Fibroblast of lung (primary cell): ENCODE results near the gene SYNM.

Source experiments
- EZH2 ChIP-seq: IDR thresholded peaks from 2 replicates; pipeline ENCODE4 v1.5.1; 2012; ENCODE audit warnings: low read length, control low read depth, mild to moderate bottlenecking; ENCODE audit errors: missing control alignments
- TF ChIP-seq, protein P1 (sequence below), 2 donors: IDR thresholded peaks in 1 of 2; conservative IDR thresholded peaks in 1 of 2; 1 replicate in 1 of 2; 2 replicates in 1 of 2; pipeline ENCODE4 v1.5.1; 2011 to 2012; ENCODE audit warnings: low read length in 2 of 2, control low read depth in 1 of 2, inconsistent platforms in 1 of 2, low read depth in 1 of 2, mild to moderate bottlenecking in 1 of 2

DNA sequence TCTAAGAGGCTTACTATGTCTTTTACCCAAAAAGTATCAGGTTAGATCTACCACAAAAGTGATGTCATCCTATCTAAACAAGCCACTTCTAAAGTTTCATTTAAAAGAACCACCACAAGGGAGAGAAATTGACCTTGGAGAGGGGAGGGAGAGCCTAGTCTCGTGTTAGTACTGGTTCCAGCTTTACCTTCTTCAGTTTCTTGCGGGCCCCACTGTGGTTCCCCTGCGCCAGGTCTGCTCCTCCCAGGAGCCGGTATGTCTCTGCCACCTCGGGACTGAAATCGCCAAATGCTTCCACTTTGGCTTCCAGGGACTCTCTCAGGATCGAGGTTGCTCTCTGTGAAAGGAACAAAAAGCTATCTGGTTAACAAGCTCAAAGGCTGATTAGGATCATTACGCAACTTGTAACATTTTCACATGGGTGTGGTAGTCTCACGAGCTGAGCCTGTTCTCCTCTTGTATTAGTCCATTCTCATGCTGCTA is 51.1 kb downstream of the SYNM start:
- TF ChIP-seq, protein P1, sequence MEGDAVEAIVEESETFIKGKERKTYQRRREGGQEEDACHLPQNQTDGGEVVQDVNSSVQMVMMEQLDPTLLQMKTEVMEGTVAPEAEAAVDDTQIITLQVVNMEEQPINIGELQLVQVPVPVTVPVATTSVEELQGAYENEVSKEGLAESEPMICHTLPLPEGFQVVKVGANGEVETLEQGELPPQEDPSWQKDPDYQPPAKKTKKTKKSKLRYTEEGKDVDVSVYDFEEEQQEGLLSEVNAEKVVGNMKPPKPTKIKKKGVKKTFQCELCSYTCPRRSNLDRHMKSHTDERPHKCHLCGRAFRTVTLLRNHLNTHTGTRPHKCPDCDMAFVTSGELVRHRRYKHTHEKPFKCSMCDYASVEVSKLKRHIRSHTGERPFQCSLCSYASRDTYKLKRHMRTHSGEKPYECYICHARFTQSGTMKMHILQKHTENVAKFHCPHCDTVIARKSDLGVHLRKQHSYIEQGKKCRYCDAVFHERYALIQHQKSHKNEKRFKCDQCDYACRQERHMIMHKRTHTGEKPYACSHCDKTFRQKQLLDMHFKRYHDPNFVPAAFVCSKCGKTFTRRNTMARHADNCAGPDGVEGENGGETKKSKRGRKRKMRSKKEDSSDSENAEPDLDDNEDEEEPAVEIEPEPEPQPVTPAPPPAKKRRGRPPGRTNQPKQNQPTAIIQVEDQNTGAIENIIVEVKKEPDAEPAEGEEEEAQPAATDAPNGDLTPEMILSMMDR (conservative IDR thresholded peaks at IDR 0.05 in 1 of 2, IDR thresholded peaks at IDR 0.05 in 1 of 2; ENCODE audit: low read depth in 1 of 2, low read length in 2 of 2) = no peak
- no peak for TF ChIP-seq EZH2
